Activated naive CD8-positive, alpha-beta T cell treated with anti-CD3 and anti-CD28 coated beads for 36 hours (primary cell): ENCODE measurements around the gene ZGPAT. TPM values are rescaled to one million over a fixed set of nuclear protein-coding genes. Genes with fewer than 3 reads are reported as not detected.

ENCODE experiments used
- DNase-seq: peaks from one replicate; pipeline ENCODE4 v3.0.0; 2021
- H3K27ac Mint-ChIP-seq: one replicate; pipeline ENCODE4 v1.8.0; 2022; ENCODE audit warnings: mild to moderate bottlenecking, moderate library complexity, mixed read lengths
- H3K27me3 Mint-ChIP-seq: one replicate; pipeline ENCODE4 v1.8.0; 2022; ENCODE audit warnings: mild to moderate bottlenecking, mixed read lengths
- H3K36me3 Mint-ChIP-seq: one replicate; pipeline ENCODE4 v1.8.0; 2021; ENCODE audit warnings: mild to moderate bottlenecking, mixed read lengths
- H3K4me1 Mint-ChIP-seq: one replicate; pipeline ENCODE4 v1.8.0; 2021; ENCODE audit warnings: mixed read lengths
- H3K4me3 Mint-ChIP-seq: one replicate; pipeline ENCODE4 v1.8.0; 2022; ENCODE audit warnings: mild to moderate bottlenecking, moderate library complexity, mixed read lengths
- H3K9me3 Mint-ChIP-seq: one replicate; pipeline ENCODE4 v1.8.0; 2022; ENCODE audit warnings: mixed read lengths
- total RNA-seq, 2 experiments: library from RNA; stranded (reverse); gene quantifications; one replicate each; pipeline ENCODE4 v1.2.3, GENCODE V29; 2021

ZGPAT gene
- total RNA-seq, 2 experiments from 2014 or later: 22.0 to 22.1 TPM

- Mint-ChIP-seq H3K27me3 (no peaks in the 10 kb centered on the region), H3K36me3 (peaks cover 3% of the 10 kb centered on the region), H3K4me3 (peak overlapping the region; percentile 4), H3K27ac (peak overlapping the region; percentile 60), H3K4me1 (peaks cover 5% of the 10 kb centered on the region), H3K9me3 (no peaks in the 10 kb centered on the region)
- peak; percentile 52 for DNase-seq
Observed at GRCh38 chr20:63686492-63687321, 21.1 kb upstream of the ZGPAT start.

GRCh38 chr20:63687419-63688178, 20.2 kb upstream of the ZGPAT start:
- Mint-ChIP-seq H3K4me1 (peaks cover 3% of the 10 kb centered on the region), H3K27me3 (no peaks in the 10 kb centered on the region), H3K36me3 (peaks cover 7% of the 10 kb centered on the region), H3K27ac (no peak overlapping the region), H3K9me3 (no peaks in the 10 kb centered on the region), H3K4me3 (no peak overlapping the region)
- no peak for DNase-seq

GRCh38 chr20:63688228-63689045, 19.4 kb upstream of the ZGPAT start:
- Mint-ChIP-seq H3K4me3 (no peak overlapping the region), H3K27ac (no peak overlapping the region), H3K27me3 (no peaks in the 10 kb centered on the region), H3K9me3 (no peaks in the 10 kb centered on the region), H3K36me3 (peaks cover 7% of the 10 kb centered on the region), H3K4me1 (peaks cover 2% of the 10 kb centered on the region)
- DNase-seq: no peak

- Mint-ChIP-seq H3K27ac (no peak overlapping the region), H3K4me1 (peaks cover 6% of the 10 kb centered on the region), H3K9me3 (no peaks in the 10 kb centered on the region), H3K27me3 (peaks cover 3% of the 10 kb centered on the region), H3K4me3 (no peak overlapping the region), H3K36me3 (peaks cover 9% of the 10 kb centered on the region)
- DNase-seq: no peak
Observed at GRCh38 chr20:63689046-63690002, 18.5 kb upstream of the ZGPAT start.

- no peak for DNase-seq
- Mint-ChIP-seq H3K9me3 (no peaks in the 10 kb centered on the region), H3K27ac (no peak overlapping the region), H3K4me1 (peaks cover 6% of the 10 kb centered on the region), H3K4me3 (no peak overlapping the region), H3K27me3 (peaks cover 3% of the 10 kb centered on the region), H3K36me3 (peaks cover 9% of the 10 kb centered on the region)
Observed at GRCh38 chr20:63690003-63690897, 17.6 kb upstream of the ZGPAT start.

GRCh38 chr20:63690898-63691710, 16.7 kb upstream of the ZGPAT start:
- Mint-ChIP-seq H3K4me3 (no peak overlapping the region), H3K4me1 (peaks cover 6% of the 10 kb centered on the region), H3K27ac (no peak overlapping the region), H3K9me3 (no peaks in the 10 kb centered on the region), H3K27me3 (peaks cover 3% of the 10 kb centered on the region), H3K36me3 (peaks cover 9% of the 10 kb centered on the region)
- DNase-seq: no peak

GRCh38 chr20:63691711-63692435, 16.0 kb upstream of the ZGPAT start:
- no peak for DNase-seq
- Mint-ChIP-seq H3K4me3 (no peak overlapping the region), H3K27me3 (peaks cover 3% of the 10 kb centered on the region), H3K36me3 (peaks cover 9% of the 10 kb centered on the region), H3K9me3 (no peaks in the 10 kb centered on the region), H3K4me1 (peaks cover 6% of the 10 kb centered on the region), H3K27ac (no peak overlapping the region)

- no peak for DNase-seq
- Mint-ChIP-seq H3K9me3 (no peaks in the 10 kb centered on the region), H3K36me3 (peaks cover 9% of the 10 kb centered on the region), H3K27me3 (peaks cover 3% of the 10 kb centered on the region), H3K4me1 (peaks cover 8% of the 10 kb centered on the region), H3K4me3 (no peak overlapping the region), H3K27ac (no peak overlapping the region)
Observed at GRCh38 chr20:63692436-63693082, 15.3 kb upstream of the ZGPAT start.

- Mint-ChIP-seq H3K36me3 (peaks cover 9% of the 10 kb centered on the region), H3K4me3 (no peak overlapping the region), H3K27ac (no peak overlapping the region), H3K9me3 (no peaks in the 10 kb centered on the region), H3K27me3 (peaks cover 3% of the 10 kb centered on the region), H3K4me1 (peaks cover 8% of the 10 kb centered on the region)
- DNase-seq: no peak
Observed at GRCh38 chr20:63693083-63693732, 14.6 kb upstream of the ZGPAT start.

GRCh38 chr20:63693733-63694583, 13.9 kb upstream of the ZGPAT start:
- H3K27ac Mint-ChIP-seq: peak overlapping the region; percentile 77
- peaks cover 3% of the 10 kb centered on the region for H3K27me3 Mint-ChIP-seq
- peaks cover 9% of the 10 kb centered on the region for H3K36me3 Mint-ChIP-seq
- DNase-seq: no peak
- peaks cover 11% of the 10 kb centered on the region for H3K4me1 Mint-ChIP-seq
- H3K9me3 Mint-ChIP-seq: no peaks in the 10 kb centered on the region
- peak overlapping the region; percentile 48 for H3K4me3 Mint-ChIP-seq
